Lower leg skin (tissue), 4 donors: ENCODE data around the gene LEMD2. TPM values are rescaled to one million over a fixed set of nuclear protein-coding genes. Genes with fewer than 3 reads are reported as not detected.

Experiments used
- DNase-seq, 2 donors: peaks; one replicate each; pipeline ENCODE4 v3.0.0-alpha.2; 2019; ENCODE audit warnings: low spot score in 2 of 2
- H3K4me3 ChIP-seq: fragments of 200-600 bp; sonication (generic); 2 replicates; pipeline ENCODE4 v1.5.1; 2017; ENCODE audit warnings: mild to moderate bottlenecking, low read depth; ENCODE audit not compliant: poor library complexity, severe bottlenecking
- CTCF ChIP-seq, 3 donors: fragments of 450-650 bp; IDR thresholded peaks; one replicate each; pipeline ENCODE4 v1.5.1; 2016; ENCODE audit warnings: antibody characterized with exemption in 3 of 3, mild to moderate bottlenecking in 3 of 3, moderate library complexity in 2 of 3
- POLR2A ChIP-seq, 2 donors: fragments of 450-650 bp; IDR thresholded peaks; one replicate each; pipeline ENCODE4 v1.6.1; 2016 to 2017; ENCODE audit warnings: antibody characterized with exemption in 2 of 2, mild to moderate bottlenecking in 1 of 2, moderate library complexity in 1 of 2
- WGBS, 2 donors: methylation state at CpG; one replicate each; pipeline ENCODE4 v1.1.5; 2018; 5-methylcytosine and 5-hydroxymethylcytosine counted together
- intact Hi-C: fragments of 100-400 bp; cut with DNase I; formaldehyde crosslinking; loops from one replicate; pipeline ENCODE4 v1.15.0; 2023; ENCODE audit warnings: low total_unique reads
- total RNA-seq, 4 donors: library from RNA; depleted of rRNA; stranded (reverse); fragments of >200 nt; gene quantifications; one replicate each; pipeline ENCODE4 v1.1.0, GENCODE V29; 2016

The LEMD2 gene
- total RNA-seq, 4 donors from 2014 or later, result 57.5 to 93.6 (median 68.1) TPM

GRCh38 chr6:33737267-33738026 is 51.5 kb downstream of the LEMD2 start:
- no peak for TF ChIP-seq CTCF (IDR thresholded peaks at IDR 0.05)
- no peak for TF ChIP-seq POLR2A (IDR thresholded peaks at IDR 0.05)
- H3K4me3 ChIP-seq, result no peak overlapping the region
- DNase-seq, result no peak
- 82 to 85% methylated on average over 8 to 15 of the region's 15 CpGs for WGBS, 2 donors
- intact Hi-C loops, result no loop called here

- intact Hi-C loops, result no loop called here
- H3K4me3 ChIP-seq, result no peak overlapping the region
- no peak for DNase-seq
- WGBS, 2 donors, result 84 to 86% methylated on average over 18 of the region's 18 CpGs
- TF ChIP-seq CTCF (IDR thresholded peaks at IDR 0.05) (no peak), POLR2A (IDR thresholded peaks at IDR 0.05) (no peak)
These were observed 53.7 kb downstream of the LEMD2 start for GRCh38 chr6:33735216-33735615.

- no peak for DNase-seq
- 88 to 91% methylated on average over 8 of the region's 8 CpGs for WGBS, 2 donors
- H3K4me3 ChIP-seq, result no peak overlapping the region
- intact Hi-C loops, result no loop called here
- TF ChIP-seq CTCF (IDR thresholded peaks at IDR 0.05) (no peak), POLR2A (IDR thresholded peaks at IDR 0.05) (no peak)
These were observed 55.3 kb downstream of the LEMD2 start for GRCh38 chr6:33733709-33734007.

DNA sequence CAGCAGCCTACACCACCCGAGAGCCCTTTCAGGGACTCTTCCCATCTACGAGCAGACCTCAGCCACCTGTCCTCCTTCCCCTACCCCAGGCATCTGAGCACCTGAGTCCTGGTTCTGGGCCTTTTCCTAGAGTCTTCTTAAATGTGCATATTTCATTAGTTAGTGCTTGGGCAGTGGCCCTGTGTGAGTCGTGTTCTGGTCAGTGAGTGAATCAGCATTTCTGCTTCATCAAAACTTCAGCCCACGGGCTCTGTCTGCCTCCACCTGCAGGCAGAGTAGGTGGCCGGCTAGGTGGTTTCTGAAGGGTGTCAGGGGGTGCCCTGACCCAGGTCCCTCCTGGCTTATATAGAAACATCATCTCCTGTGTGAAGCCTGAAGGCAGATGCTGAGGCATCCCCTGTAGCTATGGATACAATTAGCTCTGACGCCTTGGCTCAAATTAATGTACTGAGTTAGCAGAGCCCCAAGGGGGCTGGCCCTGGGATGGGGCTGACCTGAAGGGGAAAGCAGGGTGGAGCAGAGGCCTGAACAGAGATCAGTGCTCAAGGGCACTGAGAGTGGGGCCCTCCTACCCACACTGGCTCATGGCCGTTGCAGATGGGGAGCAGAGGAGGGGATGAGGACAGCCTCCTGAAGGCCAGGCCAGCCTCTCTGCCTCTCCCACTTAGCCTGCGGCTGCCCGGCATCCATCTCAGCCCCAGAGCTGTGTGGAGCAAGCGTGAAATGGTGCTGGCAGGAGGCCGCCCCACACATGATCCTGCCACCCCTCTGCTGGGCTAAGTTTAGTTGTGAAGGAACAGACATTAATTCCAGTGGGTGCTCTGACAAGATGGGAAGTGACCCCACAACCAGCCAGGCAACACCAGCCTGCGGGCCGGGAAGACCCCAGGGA is 55.9 kb downstream of the LEMD2 start:
- intact Hi-C loops, result no loop called here
- no peak for TF ChIP-seq POLR2A (IDR thresholded peaks at IDR 0.05)
- no peak for TF ChIP-seq CTCF (IDR thresholded peaks at IDR 0.05)
- 81 to 88% methylated on average over 12 to 13 of the region's 13 CpGs for WGBS, 2 donors
- no peak for DNase-seq
- no peak overlapping the region for H3K4me3 ChIP-seq

GRCh38 chr6:33732385-33732784 is 56.5 kb downstream of the LEMD2 start:
- WGBS, 2 donors, result 82 to 89% methylated on average over 6 of the region's 6 CpGs
- intact Hi-C loops, result no loop called here
- TF ChIP-seq CTCF (IDR thresholded peaks at IDR 0.05) (no peak), POLR2A (IDR thresholded peaks at IDR 0.05) (no peak)
- H3K4me3 ChIP-seq, result no peak overlapping the region
- no peak for DNase-seq
